ENCODE measurements around the gene ANKFY1.

DNA sequence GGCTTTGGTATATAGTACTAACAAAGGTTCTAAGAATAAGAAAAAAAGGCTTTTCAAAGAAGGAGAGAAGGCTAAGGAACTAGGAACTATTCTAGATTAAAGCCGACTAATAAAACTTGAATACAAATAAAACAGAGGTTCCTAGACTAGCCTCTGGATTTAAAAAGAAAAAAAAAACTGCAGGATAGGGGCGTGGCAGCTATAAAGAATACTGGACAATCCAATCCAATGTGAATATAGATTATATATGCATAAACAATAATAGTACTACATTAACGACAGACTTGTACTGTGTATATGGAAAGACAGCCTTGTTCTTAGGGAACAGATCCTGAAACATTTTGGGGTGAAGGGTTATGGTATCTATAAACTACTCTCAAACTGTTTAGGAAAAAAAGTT, 23.9 kb upstream of the ANKFY1 start:
- TF ChIP-seq ZNF274 (IDR thresholded peaks at IDR 0.05; ENCODE audit: borderline replicate concordance, low read depth, low read length) (no peak), POLR2AphosphoS5 (IDR thresholded peaks at IDR 0.05; ENCODE audit: control insufficient read depth, insufficient read depth, low read depth, low read length) (no peak), FOS (IDR thresholded peaks at IDR 0.05; ENCODE audit: extremely low read depth, insufficient read length) (no peak), HNRNPL (IDR thresholded peaks at IDR 0.05; ENCODE audit: low read depth, low read length) (no peak), ZNF121 (CRISPR knock-in tag; conservative IDR thresholded peaks at IDR 0.05) (no peak), EZH2 (IDR thresholded peaks at IDR 0.05; ENCODE audit: borderline replicate concordance, low read depth, low read length) (no peak)
- TF ChIP-seq, protein P1, sequence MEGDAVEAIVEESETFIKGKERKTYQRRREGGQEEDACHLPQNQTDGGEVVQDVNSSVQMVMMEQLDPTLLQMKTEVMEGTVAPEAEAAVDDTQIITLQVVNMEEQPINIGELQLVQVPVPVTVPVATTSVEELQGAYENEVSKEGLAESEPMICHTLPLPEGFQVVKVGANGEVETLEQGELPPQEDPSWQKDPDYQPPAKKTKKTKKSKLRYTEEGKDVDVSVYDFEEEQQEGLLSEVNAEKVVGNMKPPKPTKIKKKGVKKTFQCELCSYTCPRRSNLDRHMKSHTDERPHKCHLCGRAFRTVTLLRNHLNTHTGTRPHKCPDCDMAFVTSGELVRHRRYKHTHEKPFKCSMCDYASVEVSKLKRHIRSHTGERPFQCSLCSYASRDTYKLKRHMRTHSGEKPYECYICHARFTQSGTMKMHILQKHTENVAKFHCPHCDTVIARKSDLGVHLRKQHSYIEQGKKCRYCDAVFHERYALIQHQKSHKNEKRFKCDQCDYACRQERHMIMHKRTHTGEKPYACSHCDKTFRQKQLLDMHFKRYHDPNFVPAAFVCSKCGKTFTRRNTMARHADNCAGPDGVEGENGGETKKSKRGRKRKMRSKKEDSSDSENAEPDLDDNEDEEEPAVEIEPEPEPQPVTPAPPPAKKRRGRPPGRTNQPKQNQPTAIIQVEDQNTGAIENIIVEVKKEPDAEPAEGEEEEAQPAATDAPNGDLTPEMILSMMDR (IDR thresholded peaks at IDR 0.05 in 2 of 3, conservative IDR thresholded peaks at IDR 0.05 in 1 of 3; ENCODE audit: insufficient read depth in 2 of 3, low read depth in 1 of 3, low read length in 3 of 3): no peak
- TF ChIP-seq, protein P2, sequence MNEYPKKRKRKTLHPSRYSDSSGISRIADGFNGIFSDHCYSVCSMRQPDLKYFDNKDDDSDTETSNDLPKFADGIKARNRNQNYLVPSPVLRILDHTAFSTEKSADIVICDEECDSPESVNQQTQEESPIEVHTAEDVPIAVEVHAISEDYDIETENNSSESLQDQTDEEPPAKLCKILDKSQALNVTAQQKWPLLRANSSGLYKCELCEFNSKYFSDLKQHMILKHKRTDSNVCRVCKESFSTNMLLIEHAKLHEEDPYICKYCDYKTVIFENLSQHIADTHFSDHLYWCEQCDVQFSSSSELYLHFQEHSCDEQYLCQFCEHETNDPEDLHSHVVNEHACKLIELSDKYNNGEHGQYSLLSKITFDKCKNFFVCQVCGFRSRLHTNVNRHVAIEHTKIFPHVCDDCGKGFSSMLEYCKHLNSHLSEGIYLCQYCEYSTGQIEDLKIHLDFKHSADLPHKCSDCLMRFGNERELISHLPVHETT (CRISPR knock-in tag; conservative IDR thresholded peaks at IDR 0.05 in 1 of 2, IDR thresholded peaks at IDR 0.05 in 1 of 2): no peak
- TF ChIP-seq, protein P3, sequence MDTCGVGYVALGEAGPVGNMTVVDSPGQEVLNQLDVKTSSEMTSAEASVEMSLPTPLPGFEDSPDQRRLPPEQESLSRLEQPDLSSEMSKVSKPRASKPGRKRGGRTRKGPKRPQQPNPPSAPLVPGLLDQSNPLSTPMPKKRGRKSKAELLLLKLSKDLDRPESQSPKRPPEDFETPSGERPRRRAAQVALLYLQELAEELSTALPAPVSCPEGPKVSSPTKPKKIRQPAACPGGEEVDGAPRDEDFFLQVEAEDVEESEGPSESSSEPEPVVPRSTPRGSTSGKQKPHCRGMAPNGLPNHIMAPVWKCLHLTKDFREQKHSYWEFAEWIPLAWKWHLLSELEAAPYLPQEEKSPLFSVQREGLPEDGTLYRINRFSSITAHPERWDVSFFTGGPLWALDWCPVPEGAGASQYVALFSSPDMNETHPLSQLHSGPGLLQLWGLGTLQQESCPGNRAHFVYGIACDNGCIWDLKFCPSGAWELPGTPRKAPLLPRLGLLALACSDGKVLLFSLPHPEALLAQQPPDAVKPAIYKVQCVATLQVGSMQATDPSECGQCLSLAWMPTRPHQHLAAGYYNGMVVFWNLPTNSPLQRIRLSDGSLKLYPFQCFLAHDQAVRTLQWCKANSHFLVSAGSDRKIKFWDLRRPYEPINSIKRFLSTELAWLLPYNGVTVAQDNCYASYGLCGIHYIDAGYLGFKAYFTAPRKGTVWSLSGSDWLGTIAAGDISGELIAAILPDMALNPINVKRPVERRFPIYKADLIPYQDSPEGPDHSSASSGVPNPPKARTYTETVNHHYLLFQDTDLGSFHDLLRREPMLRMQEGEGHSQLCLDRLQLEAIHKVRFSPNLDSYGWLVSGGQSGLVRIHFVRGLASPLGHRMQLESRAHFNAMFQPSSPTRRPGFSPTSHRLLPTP (IDR thresholded peaks at IDR 0.05; ENCODE audit: borderline replicate concordance, extremely low read depth, insufficient read length): no peak

Data from K562 (cell line).